ENCODE results near the gene SLC39A7. TPM values are rescaled to one million over a fixed set of nuclear protein-coding genes. Genes with fewer than 3 reads are reported as not detected.
A peak's percentile ranks its signal among the peaks of the same experiment; 100 is the strongest.

The SLC39A7 gene
- total and polyA plus RNA-seq, 2 of the 13 experiments (the other 11 are each of a cell fraction or from before 2014, with no cell fraction given) = 142 to 229 TPM

- TF ChIP-seq ZBED4 (CRISPR knock-in tag; IDR thresholded peaks at IDR 0.05; ENCODE audit: borderline replicate concordance) = peak; percentile 56; the same call in 1 of the 2 replicates
- peak; percentile 76; the same call in 1 of the 2 replicates for TF ChIP-seq ZNF747 (CRISPR knock-in tag; IDR thresholded peaks at IDR 0.05; ENCODE audit: borderline replicate concordance)
- TF ChIP-seq RAD51 (IDR thresholded peaks at IDR 0.05; ENCODE audit: borderline replicate concordance) = no peak
- TF ChIP-seq NCOA2 (CRISPR knock-in tag; IDR thresholded peaks at IDR 0.05) = 0 out of 2 replicates have a peak, but pooled peaks have one; percentile 38
- no peak for TF ChIP-seq ZNF30 (CRISPR knock-in tag; IDR thresholded peaks at IDR 0.05)
- no peak for TF ChIP-seq GRHL1 (CRISPR knock-in tag; conservative IDR thresholded peaks at IDR 0.05)
- TF ChIP-seq ZNF572 (CRISPR knock-in tag; IDR thresholded peaks at IDR 0.05) = peak; percentile 17; the same call in 1 of the 2 replicates
- TF ChIP-seq ATF6 (CRISPR knock-in tag; conservative IDR thresholded peaks at IDR 0.05) = no peak
- TF ChIP-seq ZNF432 (CRISPR knock-in tag; IDR thresholded peaks at IDR 0.05; ENCODE audit: borderline replicate concordance) = no peak
- TF ChIP-seq ZNF510 (CRISPR knock-in tag; IDR thresholded peaks at IDR 0.05; ENCODE audit: low read depth) = peak; percentile 76; the same call in 1 of the 2 replicates
- no peak for TF ChIP-seq ZNF530 (CRISPR knock-in tag; IDR thresholded peaks at IDR 0.05; ENCODE audit: low read depth)
- TF ChIP-seq ZKSCAN8 (CRISPR knock-in tag; IDR thresholded peaks at IDR 0.05; ENCODE audit: borderline replicate concordance) = peak; percentile 44; the same call in 1 of the 2 replicates
- TF ChIP-seq STAT5B (CRISPR knock-in tag; IDR thresholded peaks at IDR 0.05) = 0 out of 2 replicates have a peak, but pooled peaks have one; percentile 74
- TF ChIP-seq HMG20A (CRISPR knock-in tag; IDR thresholded peaks at IDR 0.05; ENCODE audit: borderline replicate concordance) = no peak; the same call in none of the 2 replicates
- peak; percentile 79 for TF ChIP-seq RXRB (CRISPR knock-in tag; IDR thresholded peaks at IDR 0.05; ENCODE audit: borderline replicate concordance)
- TF ChIP-seq EHMT2 (IDR thresholded peaks at IDR 0.05; ENCODE audit: borderline replicate concordance, low read depth, low read length) = 0 out of 2 replicates have a peak, but pooled peaks have one; percentile 63
- peak; percentile 46; the same call in 1 of the 2 replicates for TF ChIP-seq HINFP (CRISPR knock-in tag; IDR thresholded peaks at IDR 0.05; ENCODE audit: low read depth)
- TF ChIP-seq ZNF567 (CRISPR knock-in tag; IDR thresholded peaks at IDR 0.05; ENCODE audit: borderline replicate concordance) = peak; percentile 65; the same call in 1 of the 2 replicates
- no peak; the same call in 1 of the 2 replicates for TF ChIP-seq ZNF629 (CRISPR knock-in tag; conservative IDR thresholded peaks at IDR 0.05)
These were observed at the start of gene SLC39A7, which contains the start of gene RXRB (continued) for GRCh38 chr6:33200219-33201146.
